Measurements from ENCODE around the gene KIAA0232.
A peak's percentile ranks its signal among the peaks of the same experiment; 100 is the strongest.

The KIAA0232 gene

DNA sequence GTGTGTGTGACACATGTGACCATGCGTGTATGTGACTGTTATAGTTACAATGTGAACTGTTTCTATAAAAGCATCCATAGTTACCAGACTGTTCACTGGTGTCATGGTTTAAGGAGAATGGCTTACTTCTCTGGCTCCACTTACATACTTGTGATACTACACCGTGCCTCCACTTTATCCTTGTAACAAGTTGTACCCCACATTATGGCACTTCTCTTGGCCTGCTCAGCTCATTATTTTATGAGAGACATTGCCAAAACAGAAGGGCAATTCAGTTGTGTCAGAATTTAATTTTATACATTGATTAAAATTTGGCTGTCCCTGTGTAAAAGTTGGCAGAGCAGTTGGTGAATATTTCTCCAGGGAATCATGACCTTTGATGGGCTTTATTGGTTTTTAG lies 64.7 kb downstream of the KIAA0232 start:
- DNase-seq (ENCODE audit: low read depth): no peak

DNA sequence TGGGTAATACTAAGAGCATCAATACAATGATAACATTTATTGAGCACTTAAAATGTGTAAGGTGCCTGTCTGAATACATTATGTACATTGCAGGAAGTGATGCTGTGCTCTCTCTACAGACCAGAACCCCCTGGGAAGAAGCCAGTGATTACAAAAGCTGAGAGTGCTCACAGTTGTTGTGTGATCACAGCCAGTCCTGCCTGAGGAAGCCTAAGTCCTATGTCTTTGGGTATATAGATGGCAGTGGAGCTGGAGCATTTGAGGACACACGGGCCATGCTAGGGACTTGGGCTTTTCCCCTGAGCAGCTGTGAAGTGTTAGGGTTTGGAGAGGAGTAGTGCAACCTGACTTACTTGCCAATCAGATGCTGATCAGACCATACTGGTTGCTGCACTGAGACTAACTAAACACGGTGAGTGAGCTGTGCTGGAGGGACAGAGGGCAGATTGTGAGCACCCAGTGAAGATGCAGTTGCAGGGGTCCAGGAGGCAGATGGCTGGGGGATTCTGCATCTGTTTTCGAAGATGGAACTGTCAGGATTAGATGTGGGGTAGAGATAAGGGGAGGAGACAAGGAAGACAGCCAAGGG lies 66.3 kb downstream of the KIAA0232 start:
- DNase-seq (ENCODE audit: low read depth): no peak

DNA sequence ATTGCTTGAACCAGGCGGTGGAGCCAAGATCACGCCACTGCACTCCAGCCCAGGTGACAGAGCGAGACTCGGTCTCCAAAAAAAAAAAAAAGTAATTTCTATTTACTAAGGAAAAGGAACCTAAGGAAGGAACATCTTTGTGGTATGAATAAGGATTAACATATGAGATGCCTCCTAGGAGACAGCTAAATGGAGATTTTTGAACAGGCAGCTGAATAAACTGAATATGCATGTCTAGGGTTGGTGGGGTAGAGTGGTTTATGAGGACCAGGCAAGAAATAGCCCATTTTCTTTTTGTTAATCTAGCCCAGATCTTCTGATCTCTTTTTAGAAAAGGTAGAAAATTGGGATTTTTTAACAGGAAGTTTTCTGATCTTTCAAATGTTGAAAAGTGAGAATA lies 67.2 kb downstream of the KIAA0232 start:
- DNase-seq (ENCODE audit: low read depth): no peak

DNA sequence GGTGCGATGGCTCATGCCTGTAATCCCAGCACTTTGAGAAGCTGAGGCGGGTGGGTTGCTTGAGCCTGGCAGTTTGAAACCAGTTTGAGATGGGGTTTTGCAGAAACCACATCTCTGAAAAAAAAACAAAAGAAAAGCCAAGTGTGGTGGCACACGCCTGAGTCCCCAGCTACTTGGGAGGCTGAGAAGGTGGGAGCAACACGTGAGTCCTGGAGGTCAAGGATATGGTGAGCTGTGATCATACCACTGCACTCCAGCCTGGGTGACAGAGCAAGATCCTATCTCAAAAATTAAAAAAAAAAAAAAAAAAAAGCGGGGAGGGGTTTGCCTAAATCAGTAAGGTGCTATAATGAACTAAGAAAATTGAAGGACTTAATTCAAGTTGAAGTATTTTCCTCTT lies 68.9 kb downstream of the KIAA0232 start:
- no peak for DNase-seq (ENCODE audit: low read depth)

DNA sequence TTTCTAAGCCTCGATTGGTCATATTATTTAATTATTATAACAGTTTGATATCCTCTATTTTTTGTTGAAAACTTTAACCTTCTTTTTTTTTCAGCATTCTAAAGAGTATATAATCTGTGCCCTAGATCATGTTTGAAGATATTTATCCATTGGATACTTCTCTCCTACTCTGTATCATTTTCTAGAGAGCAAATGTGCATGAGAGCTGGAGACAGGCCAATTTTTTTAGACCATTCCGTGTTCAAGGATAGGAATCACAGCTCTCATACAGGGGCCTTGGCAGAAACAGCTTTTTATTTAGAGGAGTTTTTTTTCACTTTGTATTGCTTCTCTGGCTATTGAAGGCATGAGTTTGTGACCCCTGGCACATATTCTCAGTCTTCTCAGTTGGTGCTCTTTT lies 69.4 kb downstream of the KIAA0232 start:
- DNase-seq (ENCODE audit: low read depth): no peak

DNA sequence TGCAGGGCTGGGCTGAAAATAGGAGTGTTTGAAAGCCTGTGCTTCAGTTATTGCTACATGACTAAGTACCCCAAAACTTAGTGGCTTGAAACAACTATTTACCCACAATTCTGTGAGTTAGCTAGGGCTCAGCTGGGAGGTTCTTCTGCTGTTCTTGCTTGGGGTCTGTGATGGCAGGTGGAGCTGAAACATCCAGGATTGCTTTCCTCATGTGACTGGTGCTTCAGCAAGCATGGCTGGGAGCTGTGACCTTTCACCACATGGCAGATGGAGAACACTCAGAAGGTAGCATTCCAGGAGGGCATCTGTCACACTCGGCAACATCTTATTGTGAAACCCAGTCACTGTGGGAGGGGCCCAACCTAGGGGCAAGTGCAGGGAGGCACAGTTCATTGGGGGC lies 70.1 kb downstream of the KIAA0232 start:
- no peak for DNase-seq (ENCODE audit: low read depth)

DNA sequence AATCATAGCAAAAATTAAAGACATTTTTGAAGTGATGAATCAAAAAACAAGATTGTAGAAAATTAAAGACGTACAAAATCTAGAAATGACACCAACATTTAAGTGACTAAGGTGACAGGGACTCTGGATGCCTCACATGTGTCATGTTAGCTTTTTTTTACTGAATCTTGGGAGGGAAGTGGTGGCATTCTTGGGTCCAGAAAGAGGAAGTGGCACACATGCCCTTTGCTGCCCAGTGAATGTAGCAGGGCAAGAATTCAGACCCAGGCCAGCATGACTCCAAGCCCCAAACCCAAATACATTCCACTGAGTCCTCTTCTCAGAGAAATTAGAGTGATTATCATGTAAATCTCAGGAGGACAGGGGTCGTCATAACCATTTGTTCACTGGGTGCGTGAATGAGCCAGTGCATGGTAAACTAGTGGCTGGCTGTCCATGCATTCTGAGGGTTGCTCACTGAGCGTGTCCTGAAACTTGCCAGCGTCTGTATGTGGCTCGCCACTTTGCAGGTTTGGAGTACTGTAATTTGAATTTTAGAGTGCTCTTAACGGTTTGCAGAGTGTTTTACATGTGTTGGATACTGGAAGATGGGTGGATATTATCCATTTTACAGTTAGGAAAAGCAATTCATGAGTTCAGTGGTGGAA lies 71.7 kb downstream of the KIAA0232 start:
- DNase-seq (ENCODE audit: low read depth): no peak

DNA sequence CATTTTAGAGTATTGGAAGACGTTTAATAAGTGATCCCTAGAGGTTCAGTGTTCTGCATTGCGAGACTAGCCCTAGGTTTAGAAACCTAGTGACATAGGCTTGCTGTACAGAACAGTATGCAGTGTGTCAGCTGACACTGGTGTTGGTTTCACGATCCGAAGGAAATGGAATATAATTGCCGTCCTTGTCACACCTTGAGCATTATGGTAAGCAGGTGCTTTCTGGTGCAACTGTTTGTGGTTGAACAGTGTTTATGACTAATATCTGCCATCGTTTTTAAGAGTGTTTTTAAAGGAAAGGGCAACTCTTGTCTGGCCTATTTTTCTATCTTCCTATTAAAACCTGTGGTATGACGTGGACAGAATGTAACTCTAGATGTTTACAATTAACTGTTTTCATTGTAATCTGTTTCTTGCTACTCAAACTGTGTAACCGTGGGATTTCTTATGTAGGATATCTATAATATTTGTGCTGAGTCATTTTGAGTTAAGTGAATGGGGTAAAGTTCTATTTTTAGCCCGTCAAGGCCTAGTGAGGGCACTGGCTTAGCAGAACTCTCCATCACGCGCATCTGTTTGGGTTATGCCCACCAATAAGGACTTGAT lies 73.3 kb downstream of the KIAA0232 start:
- peak; percentile 84 for DNase-seq (ENCODE audit: low read depth)

DNA sequence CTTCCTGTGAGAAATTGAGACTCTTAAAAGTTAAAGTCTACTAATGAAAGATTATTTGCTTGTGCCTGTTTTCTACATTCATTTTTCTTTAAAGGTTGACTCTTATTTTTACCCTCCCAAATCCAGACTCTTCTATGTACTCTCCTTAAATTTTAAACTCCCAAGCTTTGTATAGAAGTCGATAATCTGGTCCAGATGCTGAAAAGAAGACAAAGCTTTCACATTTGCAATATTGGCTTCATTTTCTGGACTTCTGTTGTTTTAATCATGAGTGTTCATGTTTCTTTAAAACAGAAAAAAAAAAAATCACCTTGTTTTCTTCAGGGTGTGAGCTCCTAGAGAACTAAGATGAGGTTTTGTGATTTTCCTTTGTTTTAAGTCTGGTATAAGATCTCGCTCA lies 73.9 kb downstream of the KIAA0232 start:
- DNase-seq (ENCODE audit: low read depth): peak; percentile 16

DNA sequence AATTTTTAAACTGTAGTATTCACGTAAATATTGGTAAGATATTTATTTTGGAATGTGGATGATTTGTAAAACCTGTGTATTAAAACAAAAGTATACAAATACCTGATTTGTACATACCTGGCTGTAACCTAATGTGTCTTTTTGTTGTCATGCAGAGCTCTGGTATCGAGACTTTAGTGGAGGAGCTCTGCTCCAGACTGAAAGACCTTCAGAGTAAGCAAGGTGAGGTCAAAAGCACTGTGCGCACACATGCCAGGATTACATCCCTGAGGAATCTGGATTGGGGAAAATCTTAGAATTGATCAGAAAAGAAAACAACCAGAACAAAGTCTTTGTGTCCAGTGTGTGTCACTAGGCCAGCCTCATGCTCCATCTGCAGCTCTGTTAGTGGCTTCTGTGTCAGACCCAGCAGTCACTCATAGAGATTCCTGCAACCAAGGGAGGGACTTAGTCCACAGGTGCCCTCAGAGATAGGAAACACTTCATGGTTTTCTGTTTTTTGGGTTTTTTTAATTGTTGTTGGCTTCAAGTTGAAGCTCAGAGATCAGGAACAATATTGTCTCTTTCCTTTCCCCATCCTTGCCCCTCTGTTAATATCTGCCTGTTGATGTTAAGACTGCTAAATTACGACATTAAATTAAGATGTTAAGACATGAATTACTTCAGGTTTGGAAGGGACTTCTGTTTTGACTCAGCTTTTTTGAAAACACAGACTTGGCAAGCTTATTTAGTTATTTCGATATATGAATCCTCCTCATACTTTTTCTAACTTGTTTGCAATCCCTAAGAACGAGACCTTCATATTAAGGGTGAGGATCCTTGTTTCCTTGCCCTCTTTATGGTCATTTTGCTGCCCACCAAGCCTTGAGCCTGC lies 74.7 kb downstream of the KIAA0232 start:
- DNase-seq (ENCODE audit: low read depth): no peak

DNA sequence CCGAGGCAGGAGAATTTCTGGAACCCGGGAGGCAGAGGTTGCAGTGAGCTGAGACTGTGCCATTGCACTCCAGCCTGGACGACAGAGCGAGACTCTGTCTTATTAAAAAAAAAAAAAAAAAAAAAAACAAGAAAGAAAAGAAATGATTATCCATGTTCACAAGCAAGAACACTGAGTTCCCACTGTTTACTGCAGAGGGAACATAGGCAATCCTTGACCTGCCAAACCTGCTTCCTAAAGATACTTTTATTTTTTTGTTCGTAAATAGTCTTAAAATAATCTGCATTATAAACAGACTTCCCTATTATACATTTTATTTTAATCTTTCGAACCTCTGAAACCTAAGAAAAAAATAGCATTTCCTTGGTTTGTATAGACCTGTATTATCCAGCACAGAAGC lies 76.5 kb downstream of the KIAA0232 start:
- no peak for DNase-seq (ENCODE audit: low read depth)

DNA sequence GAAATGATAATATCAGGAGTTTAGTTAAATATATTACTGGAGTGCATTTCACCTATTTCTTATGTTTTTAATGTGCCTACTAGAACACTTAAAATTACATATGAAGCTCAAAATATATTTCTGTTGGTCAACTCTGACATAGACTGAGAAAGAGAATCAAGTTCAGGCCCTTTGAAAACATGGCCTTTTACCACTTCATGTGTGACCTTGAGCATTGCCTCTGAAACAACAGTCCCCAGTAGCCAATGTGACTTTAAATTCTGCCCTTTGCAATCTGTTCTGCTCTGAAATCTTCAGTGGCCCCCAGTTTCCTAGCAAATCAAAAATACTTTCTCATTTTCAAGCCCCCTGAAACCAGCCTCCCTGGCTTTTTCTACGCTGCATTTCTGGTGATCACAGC lies 77.0 kb downstream of the KIAA0232 start:
- DNase-seq (ENCODE audit: low read depth): no peak

DNA sequence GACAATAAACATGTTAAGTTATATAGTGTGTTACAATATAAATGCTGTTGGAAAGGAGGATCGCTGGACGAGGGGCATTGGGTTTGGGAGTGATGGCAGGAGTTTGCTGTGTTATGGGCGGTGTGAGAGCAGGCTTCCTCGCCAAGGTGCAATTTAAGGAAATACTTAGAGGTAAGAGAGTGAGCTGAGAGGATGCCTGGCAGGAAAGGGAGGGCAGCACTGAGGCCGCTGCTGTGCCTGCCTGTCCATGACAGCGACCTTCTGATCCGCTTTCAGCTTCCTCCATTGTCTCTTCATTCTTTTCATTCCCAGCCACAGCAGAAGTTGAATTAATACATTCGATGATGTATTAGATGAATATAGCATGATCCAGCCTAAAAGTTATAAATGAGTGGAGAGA lies 85.9 kb downstream of the KIAA0232 start:
- DNase-seq (ENCODE audit: low read depth): no peak

DNA sequence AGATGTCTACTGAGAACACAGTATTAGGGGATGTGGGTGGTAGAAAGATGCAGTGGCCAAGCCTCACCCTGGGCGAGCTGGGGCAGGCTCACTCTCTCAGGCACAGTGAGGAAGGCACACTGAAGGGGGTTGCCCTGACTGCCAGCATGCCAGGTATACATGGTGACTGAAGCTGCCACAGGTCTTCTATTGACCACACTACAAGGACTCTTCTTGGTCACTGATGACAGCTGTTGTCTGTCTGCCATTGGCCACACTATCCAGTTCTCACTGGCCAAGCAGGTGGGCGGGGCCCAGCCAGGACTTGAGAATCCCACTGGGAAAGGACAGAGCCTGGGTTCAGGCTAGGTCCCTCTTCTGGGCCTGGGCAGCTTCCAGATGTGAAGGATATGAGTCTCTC lies 87.4 kb downstream of the KIAA0232 start:
- DNase-seq (ENCODE audit: low read depth): no peak

DNA sequence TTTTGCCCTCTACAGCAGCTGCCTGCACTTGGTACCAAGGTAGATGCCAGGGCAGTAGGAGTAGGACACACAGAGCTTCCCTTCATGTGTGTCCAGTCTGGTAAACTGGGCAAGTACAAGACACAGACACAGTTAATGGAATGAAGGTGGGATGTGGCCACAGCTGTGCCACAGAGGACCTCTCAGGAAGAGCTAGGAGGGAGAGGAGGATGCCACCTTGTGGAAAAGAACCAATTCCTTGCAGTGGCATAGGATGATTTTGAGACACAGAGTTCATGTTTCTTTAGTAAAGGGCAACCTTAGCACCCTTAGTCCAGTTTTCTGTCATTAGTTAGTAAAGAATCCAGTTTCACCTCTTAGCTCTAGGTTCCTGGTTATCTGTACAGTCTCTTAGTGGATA lies 90.8 kb downstream of the KIAA0232 start:
- DNase-seq (ENCODE audit: low read depth): peak; percentile 38

DNA sequence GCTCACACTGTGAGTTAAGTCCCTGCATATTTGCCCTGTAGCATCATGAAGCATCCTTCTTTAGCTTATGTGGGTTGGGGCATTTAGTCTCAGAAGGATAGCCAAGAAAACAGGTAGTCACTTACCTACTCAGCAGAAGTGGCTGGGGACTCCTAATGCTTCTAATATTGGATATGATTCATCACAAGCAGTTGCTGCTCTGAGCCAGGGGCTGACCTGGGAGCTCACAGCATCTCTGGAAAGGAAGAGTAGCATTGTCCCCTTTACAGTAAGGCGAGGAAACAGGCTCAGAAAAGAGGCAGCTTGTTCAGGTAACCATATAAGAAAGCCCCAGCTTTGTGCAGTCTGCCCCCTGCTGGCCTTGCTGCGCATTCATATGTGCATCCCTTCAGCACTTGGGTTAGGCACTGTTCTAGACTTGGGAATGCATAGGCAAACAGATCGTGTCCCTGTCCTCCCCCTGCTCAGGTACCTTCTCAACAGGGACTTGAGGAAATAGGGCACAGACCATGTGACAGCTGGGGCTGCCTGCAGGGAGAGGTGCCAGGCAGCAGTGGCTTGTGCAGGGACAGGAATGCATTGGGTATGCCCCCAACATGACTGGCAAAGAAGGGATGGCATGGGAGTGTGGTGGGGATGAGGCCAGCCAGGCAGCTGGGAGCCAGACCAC lies 91.4 kb downstream of the KIAA0232 start:
- DNase-seq (ENCODE audit: low read depth): peak; percentile 66

DNA sequence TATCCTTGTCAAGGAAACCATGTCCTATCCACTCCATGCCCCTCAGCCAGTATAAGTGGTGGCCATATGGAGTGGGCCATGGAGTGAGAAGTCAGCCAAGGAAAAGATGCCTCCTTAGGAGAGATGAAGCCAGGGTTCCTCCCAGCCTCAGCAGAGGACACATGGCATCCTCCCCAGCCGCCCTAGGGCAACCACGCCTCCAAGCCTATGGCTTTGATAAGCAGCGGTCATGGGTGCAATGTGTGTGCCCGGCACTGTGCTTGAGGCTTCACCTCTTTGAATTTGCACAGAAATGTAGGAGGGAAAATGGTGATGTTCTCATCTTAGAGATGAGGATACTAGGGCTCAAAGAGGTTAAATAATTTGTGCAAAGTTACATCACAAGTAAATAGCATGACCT lies 92.5 kb downstream of the KIAA0232 start:
- DNase-seq (ENCODE audit: low read depth): no peak

DNA sequence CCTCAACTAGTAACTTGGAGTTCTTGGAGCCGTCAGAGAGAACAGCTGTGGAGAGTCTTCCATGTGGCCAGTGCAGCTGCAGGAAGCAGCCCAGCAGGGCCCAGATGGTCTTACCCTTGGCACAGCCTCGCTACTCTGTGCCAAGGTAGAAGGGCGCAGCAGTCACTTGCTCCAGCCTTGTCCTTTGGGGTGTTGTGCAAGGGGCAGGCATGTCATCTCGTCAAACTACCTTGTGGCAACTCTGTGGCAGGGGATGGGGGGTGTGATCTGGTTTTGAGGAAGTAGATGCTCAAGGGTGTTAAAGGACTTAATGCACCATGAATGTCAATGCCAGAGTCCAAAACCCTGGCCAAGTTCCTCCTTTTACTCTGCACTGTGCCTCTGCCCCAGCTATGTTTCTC lies 92.9 kb downstream of the KIAA0232 start:
- no peak for DNase-seq (ENCODE audit: low read depth)

DNA sequence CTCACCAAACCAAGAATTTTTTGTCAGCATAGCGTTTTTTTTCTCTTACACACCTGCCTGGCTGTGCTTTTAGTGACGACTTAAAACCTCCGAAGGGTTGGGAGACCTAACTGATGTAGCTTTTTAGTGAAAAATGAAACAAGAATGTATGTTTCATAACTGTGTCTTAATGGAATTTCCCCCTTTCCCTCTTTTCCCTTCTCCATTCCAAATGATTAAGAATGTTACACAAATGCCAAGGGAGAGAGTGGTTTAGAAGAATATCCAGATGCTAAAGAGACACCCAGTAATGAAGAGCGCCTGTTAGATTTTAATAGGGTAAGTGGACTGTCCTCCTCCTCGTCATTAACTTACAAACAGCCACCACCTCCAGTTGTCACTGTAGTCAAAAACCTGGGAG lies 93.9 kb downstream of the KIAA0232 start:
- DNase-seq (ENCODE audit: low read depth): peak; percentile 60

DNA sequence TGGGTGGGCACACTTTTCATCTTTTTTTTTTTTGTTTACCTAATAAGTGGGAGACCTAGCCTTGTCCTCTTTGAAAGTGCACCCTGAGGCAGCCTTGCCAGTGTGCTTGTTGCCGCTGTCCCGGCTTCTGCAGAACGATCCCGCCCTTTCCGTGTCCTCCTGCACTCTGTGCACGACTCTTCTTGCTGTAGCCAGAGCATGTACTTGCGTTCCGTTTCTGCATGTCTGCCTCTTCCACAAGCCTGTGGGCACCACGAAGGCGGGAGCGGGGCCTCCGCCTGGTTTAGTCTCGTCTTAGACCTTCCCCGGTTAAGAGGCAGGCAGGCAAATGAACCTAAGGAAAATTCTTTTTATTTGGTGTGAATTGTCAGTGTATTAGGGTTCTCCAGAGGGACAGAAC lies 94.5 kb downstream of the KIAA0232 start:
- DNase-seq (ENCODE audit: low read depth): no peak

DNA sequence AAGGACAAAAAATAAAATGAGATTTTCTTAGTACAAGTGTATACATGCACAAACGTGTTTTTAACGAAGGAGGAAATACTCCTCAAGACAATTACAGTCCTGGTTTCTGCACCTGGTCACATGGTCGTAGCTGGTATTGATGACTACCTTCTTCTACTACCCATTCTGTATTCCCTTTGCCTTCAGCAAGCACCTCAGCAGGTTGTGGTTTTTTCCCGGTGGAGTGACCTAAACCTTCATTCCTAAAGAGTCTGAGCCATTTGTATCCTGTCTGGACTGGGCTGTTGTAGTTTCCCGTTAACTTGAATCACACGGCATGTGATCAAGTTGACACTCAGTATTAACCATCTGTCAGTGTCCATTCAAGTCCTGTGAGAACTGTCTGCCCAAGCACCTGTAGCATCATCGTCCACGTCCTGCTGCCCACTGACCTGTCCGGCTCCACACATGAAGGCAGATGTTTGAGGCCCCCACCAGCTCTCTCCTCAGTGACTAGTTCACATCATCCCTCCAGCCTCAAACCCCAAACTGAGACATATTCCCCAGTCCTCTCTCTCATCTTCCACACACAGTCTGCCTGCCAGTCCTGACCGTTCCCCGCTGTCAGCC lies 96.0 kb downstream of the KIAA0232 start:
- DNase-seq (ENCODE audit: low read depth): no peak

DNA sequence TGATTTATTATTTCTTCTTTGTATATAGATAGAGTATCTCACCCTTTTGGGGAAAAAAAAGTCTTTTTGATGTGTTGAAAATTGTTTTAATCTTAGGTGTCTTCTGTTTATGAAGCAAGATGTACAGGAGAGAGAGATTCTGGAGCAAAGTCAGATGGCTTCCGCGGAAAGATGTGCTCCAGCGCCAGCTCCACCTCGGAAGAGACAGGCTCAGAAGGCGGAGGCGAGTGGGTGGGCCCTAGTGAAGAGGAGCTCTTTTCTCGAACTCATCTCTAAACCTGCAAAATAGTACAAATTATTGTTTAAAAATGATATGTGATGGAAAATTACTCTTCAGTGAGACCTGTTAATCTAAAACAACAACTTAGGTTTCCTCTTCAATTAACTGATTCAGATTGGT lies 98.2 kb downstream of the KIAA0232 start:
- DNase-seq (ENCODE audit: low read depth): no peak
